Subcutaneous adipose tissue (tissue), 4 donors: ENCODE data around the gene PTPRN2. TPM values are rescaled to one million over a fixed set of nuclear protein-coding genes. Genes with fewer than 3 reads are reported as not detected.

ENCODE experiments used
- total RNA-seq, 4 donors: library from RNA; depleted of rRNA; stranded (reverse); fragments of >200 nt; gene quantifications; one replicate each; pipeline ENCODE4 v1.1.0, GENCODE V29; 2016
- TF ChIP-seq, protein P1 (sequence below): fragments of 450-650 bp; IDR thresholded peaks from one replicate; pipeline ENCODE4 v1.5.1; 2016; ENCODE audit warnings: low read depth, mild to moderate bottlenecking, control low read depth, antibody characterized with exemption, moderate library complexity

The PTPRN2 gene
- total RNA-seq, 4 donors from 2014 or later, result 2.0 to 4.6 (median 3.7) TPM

DNA sequence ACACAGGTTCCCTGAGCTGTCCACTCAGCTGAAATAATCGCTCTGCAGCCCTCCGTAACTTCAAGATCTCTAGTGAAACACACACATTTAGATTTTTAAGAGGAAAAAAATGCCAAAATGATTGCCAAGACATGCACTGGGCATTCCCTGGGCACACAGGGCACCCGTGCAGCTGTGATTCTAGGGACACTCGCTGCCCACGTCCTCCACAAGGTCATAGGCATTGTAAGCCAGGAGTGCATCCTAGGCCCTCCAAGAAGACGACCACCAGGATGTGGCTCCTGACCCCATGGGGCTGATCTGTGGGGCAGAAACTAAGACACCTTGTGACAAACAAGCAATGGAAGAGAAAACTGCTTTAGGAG lies 563.3 kb downstream of the PTPRN2 start:
- TF ChIP-seq, protein P1, sequence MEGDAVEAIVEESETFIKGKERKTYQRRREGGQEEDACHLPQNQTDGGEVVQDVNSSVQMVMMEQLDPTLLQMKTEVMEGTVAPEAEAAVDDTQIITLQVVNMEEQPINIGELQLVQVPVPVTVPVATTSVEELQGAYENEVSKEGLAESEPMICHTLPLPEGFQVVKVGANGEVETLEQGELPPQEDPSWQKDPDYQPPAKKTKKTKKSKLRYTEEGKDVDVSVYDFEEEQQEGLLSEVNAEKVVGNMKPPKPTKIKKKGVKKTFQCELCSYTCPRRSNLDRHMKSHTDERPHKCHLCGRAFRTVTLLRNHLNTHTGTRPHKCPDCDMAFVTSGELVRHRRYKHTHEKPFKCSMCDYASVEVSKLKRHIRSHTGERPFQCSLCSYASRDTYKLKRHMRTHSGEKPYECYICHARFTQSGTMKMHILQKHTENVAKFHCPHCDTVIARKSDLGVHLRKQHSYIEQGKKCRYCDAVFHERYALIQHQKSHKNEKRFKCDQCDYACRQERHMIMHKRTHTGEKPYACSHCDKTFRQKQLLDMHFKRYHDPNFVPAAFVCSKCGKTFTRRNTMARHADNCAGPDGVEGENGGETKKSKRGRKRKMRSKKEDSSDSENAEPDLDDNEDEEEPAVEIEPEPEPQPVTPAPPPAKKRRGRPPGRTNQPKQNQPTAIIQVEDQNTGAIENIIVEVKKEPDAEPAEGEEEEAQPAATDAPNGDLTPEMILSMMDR, result no peak

DNA sequence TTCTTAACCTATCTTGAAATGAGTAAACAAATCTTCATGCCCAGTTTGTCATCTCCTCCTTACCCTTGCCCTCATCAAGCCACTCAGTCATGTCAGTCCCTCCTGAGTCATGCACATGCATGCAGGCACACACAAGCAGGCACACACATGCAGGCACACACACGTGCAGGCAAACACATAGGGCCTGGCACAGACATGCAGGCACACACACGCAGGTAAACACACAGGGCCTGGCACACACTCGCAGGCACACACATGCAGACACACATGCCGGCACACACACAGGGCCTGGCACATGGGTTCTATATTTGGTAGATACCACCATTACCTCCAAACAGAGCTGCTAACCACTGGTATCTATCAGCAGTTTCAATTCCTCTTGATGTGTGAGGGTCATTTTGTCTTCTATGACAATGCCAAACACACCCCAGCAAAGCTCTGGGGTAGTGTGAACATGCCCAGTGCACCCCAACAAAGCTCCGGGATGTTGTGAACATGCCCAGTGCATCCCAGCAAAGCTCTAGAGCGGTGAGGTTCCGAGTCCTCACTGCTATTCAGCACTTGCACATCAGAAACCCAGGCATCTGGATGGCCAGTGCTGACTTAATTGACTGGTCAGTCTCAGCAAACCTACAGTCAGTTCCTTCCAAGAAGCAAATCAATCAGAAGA lies 563.8 kb downstream of the PTPRN2 start:
- TF ChIP-seq, protein P1, result no peak

DNA sequence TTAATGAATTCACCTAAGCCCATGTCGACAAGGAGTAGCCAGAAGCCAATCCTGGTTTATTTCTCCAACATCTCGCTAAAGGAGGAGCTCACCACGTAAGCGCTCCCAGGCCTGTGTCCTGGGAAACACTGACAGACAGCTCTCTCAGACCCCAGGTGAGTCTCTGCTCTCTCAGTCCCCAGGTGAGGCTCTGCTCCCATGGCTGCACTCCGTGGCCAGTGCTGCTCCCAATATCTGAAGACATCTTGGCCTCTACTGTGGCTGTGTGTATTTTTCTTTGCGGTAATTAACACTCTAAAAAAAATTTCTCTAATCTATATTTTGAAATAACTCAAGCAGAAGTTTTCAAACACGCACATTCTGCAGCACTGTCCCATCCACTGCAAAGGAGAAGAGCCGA lies 564.5 kb downstream of the PTPRN2 start:
- TF ChIP-seq, protein P1, result no peak

DNA sequence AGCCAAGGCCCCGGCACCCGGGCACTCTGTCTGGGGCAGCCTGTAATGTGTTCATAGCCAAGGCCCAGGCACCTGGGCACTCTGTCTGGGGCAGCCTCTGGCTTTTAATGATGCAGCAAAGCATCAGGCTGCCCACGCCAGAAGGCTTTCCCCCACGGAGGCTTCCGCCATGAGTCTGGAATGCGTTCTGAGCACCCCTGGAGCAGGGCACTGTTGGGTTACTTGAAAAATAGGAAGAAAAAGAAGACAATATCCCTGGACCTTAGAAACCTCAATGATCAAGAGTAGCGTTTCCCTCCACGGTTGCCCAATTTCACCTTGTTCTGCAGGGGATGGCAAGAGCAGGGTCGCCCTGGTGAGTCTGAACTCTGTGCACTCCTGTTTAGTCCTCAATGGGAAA lies 565.0 kb downstream of the PTPRN2 start:
- TF ChIP-seq, protein P1, result no peak

DNA sequence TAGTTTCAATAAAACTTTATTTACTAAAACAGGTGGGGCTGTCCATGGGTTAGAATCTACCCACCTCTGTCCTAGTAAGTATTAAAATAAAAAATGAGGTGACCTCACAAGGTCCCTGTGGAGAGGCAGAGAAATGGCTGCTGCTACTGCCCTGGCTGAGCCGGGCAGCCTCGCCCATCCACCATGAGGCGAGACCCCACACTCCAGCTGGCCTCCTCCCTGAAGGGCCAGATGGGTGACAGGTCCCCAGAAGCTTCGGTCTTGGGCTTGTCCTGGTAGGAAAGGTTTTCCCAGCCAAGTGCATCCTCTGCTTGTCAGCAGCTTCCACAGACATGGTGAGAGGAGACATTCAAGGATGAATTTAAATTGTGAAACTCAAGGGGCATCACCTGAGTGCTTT lies 565.8 kb downstream of the PTPRN2 start:
- TF ChIP-seq, protein P1, result no peak

DNA sequence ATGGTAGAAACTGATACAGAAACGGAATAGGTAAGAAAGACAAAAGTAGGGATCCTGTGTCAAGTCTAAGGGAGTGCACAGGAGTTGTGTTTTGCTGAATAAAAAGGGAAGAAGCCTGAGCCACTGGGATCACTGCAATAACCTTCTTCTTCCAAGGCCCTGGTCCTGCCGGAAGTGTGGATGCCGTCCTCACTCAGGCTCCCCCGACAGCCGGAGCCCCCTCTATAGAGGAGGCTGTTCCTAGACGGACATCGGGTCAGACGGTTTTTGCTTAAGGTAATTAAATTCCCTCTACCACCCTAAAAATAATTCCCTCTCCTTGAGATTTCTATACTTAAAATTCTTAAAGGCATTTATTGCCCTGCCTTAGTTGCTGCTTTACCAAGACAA lies 566.9 kb downstream of the PTPRN2 start:
- TF ChIP-seq, protein P1, result no peak

DNA sequence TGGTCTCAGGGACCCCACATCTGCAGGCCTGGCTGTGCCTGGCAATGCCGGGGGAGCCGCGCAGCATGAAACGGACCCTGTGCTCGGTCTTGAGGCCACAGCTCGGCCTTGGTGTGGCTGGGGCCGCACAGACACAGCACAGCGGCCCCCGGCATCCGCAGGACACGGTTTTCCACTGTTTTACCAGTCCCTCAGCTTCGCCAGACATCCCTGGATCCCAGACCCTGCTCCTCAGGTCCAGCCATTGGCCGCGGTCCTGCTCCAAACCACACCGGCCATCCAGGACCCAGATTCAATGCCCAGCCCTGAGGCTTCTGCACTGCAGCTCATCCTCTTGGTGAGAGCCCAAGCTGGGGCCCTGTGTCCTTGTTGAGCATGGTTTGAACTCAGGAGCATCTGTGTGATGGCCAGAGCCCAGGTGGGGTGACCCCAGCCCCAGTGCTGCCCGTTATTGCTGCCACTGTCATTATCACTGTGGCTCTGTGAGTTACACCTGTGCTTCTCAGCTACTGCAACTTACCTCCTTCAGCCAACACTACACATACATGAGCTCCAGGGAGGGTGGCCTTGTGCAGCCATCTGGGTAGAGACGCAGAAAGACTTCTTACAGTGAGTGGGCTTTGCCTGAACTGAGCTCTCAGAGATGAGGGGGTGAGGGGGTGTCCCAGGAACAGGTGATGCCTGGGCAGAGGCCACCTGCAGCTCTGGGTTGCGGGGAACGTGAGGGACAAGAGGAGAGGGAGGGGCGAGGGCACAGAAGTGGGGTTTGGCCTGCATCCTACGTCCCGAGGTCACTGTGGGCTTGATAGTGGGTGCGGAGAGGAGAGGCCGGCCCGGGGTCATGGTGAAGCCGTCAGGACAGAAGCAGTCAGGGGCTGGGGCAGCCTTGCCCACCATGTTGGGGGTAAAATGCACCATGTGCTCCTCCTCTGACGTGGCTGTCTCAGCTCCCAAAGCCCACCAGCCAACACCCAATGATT lies 567.6 kb downstream of the PTPRN2 start:
- TF ChIP-seq, protein P1, result no peak
